GM19099 (cell line): ENCODE measurements around the gene AURKAIP1.

Experiments used
- POLR2A ChIP-seq: IDR thresholded peaks from 3 replicates; pipeline ENCODE4 v1.6.1; 2011; ENCODE audit warnings: low read depth; ENCODE audit not compliant: insufficient read length; ENCODE audit errors: extremely low read depth

AURKAIP1 gene

DNA sequence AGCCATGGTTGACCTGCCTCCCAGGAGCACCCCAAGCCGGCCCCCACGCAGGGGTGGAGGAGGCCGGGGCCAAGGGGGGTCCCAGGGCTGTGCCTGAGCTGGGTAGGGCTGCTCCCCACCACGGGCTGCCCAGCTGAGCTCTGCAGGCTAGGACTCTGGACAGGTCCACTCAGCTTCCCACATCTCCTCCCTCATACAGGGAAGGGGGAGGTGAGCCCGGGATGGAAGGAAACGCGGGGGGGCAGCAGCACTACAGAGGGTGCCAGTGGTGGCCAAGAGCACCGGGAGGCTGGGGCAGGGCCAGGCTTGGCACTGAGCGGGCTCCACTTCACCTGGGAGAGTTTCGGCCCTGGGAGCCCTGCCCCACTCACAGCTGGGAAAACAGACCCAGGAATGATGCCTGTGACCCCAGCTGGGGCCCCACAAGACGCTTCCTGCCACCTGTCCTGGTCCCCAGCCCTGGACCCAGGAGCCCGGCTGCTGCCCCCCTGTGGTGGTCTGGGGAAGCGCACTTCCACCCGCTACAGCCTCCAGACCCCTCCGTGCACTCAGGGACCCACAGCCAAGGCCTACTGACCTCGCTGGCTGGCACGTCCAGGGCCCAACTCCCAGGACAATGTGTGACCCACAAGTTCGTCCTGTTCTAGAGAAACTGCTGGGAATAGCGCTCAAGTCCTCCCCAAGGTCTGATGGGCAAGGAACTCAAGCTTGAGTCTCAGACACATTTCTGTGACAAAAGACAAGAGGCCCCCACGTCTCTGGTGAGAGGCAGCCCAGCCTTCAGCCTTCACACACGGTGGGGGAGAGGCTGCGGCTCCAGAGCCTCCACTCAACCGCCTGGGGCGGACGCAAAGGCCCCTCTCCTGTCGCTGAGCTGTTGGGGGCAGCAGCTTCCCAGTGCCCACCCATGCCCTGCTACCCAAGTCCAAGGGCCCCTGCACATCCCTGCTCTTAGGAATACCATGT is 3.0 kb downstream of the AURKAIP1 start:
- no peak for TF ChIP-seq POLR2A

GRCh38 chr1:1371364-1371745 is 3.7 kb downstream of the AURKAIP1 start:
- peak; percentile 29 for TF ChIP-seq POLR2A

- TF ChIP-seq POLR2A: no peak
These were observed 4.2 kb downstream of the AURKAIP1 start for GRCh38 chr1:1370771-1371300.

DNA sequence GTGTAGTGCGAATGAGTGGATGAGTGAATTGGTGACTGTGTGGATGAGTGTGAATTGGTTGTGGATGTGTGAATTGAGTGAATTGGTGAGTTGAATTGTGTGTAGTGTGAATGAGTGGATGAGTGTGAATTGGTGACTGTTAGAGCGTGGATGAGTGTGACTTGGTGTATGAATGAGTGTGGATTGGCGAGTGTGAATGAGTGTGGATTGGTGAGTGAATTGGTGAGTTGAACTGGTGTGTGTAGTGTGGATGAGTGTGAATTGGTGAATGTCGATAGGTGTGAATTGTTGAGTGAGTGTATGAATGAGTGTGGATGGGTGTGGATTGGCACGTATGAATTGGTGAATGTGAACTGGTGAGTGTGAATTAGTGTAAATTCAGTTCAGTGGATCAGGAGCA is 7.7 kb downstream of the AURKAIP1 start:
- no peak for TF ChIP-seq POLR2A

- no peak for TF ChIP-seq POLR2A
These were observed 8.3 kb downstream of the AURKAIP1 start for GRCh38 chr1:1366699-1367066.

DNA sequence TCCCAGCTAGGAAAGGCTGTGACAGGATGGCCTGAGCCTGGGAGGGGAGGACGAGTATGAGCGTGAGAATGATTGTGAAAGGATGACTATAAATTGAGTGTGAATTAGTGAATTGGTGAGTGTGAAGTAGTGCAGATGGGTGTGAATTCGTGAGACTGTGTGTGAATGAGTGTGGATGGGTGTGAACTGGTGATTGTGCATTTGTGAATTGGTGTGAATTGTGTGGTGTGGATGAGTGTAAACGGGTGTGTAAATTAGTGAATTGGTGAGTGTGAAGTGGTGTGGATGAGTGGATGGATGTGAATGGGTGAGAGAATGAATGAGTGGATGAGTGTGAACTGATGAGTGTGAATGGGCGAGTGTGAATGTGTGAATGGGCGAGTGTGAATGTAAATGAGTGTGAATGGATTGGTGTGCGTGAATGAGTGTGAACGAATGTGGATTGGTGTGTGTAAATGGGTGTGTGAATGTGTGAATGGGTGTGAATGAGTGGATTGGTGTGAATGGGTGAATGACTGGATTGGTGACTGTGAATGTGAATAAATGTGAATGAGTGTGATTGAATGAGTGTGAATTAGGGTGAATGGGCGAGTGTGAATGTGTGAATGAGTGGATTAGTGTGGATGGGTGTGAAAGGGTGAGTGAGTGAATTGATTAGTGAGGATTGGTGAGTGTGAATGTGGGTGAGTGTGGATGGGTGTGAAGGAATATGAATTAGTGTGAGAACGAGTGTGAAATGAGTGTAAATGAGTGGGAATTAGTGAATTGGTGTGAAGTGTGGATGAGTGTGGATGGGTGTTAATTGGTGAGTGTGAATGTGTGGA is 8.9 kb downstream of the AURKAIP1 start:
- no peak for TF ChIP-seq POLR2A

DNA sequence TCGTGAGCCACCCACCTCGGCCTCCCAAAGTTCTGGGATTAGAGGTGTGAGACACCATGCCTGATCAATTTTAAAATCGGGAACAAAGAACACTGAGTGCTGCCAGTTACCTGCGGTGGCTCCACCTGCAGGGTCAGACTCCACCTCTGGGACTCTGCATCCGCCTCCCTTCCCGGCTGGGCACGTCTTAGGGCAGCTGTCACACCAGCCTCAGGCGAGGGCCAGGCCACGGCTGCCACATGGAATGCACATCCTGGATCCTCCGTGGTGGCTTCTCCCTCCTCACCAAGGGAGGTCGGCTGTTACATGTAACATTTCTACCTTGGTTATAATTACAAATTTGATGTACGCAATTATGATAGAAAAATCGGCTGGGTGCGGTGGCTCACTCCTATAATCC is 10.7 kb downstream of the AURKAIP1 start:
- TF ChIP-seq POLR2A: no peak

GRCh38 chr1:1361982-1362423 is 13.0 kb downstream of the AURKAIP1 start:
- no peak for TF ChIP-seq POLR2A

GRCh38 chr1:1361233-1361981 is 13.6 kb downstream of the AURKAIP1 start:
- no peak for TF ChIP-seq POLR2A

- TF ChIP-seq POLR2A: no peak
These were observed 14.4 kb downstream of the AURKAIP1 start for GRCh38 chr1:1360506-1361169.

GRCh38 chr1:1359664-1360468 is 15.1 kb downstream of the AURKAIP1 start:
- TF ChIP-seq POLR2A: no peak

DNA sequence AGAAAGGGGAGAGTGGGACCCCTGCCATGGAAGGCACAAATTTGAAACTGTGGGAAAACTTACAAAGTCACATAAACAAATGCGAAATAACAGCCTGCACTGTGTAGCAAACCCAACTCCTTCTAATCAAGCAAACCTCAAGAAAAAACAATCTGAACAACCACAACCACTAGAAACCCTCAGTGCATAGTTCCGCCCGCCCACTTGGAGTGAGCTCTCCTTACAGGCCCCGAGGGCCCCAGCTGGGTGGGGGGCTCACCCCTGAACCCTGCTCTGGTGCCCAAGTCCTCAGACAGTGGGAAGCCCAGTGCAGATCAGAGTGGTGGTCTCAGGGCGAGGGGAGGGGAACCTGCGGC is 15.7 kb downstream of the AURKAIP1 start:
- no peak for TF ChIP-seq POLR2A

DNA sequence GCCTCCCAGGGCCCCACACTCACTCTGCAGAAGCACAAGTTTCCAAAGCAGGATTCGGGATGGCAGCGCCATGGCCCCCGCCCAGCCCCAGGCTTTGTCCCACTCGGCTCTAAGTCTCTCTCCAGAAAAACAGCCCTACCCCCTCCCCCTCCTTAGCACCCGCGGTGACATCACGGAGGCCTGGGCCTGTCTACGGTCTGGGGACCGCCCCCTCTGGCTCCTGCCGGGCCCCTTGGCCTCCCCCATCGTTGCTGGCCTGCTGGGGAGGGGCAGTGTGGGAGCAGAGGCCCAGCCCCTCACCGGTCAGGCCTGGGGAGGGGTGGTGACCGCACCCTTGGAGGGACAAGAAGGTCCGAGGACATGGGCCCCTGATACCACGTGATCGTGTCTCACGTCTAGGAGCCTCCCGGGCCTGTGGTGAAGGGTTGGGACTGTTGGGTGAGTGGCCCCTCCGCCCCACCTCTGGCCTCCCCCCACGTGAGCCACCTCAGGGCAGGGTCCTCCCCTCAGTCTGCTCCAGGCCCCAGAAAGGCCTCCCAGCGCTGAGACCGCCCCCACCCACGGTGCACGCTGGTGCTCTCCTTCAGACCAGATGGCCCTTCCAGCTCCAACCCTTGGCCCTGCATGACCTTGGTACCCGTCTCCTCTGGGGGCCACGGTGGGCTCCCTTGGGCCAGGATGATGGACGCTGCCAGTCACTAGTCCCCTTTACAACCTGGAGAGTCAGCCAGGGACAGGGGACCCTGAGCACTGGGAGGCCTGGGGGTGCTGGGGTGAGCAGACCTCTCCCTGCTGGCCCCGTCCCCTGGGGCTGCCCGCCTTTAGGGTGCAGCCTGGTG is 16.4 kb downstream of the AURKAIP1 start, which contains the start of gene MXRA8:
TSS of gene MXRA8 (minus strand) at position 123 of the 839 bp plus-strand sequence. CDS start at position 72, 51 bp downstream.
- TF ChIP-seq POLR2A: no peak
